Measurements from ENCODE around the gene NOP53.
"Not testable (repeated sequence)": the region's sequence is repeated elsewhere in the genome, so short reads cannot be mapped to it uniquely, and the experiment has no call there.

The NOP53 gene

DNA sequence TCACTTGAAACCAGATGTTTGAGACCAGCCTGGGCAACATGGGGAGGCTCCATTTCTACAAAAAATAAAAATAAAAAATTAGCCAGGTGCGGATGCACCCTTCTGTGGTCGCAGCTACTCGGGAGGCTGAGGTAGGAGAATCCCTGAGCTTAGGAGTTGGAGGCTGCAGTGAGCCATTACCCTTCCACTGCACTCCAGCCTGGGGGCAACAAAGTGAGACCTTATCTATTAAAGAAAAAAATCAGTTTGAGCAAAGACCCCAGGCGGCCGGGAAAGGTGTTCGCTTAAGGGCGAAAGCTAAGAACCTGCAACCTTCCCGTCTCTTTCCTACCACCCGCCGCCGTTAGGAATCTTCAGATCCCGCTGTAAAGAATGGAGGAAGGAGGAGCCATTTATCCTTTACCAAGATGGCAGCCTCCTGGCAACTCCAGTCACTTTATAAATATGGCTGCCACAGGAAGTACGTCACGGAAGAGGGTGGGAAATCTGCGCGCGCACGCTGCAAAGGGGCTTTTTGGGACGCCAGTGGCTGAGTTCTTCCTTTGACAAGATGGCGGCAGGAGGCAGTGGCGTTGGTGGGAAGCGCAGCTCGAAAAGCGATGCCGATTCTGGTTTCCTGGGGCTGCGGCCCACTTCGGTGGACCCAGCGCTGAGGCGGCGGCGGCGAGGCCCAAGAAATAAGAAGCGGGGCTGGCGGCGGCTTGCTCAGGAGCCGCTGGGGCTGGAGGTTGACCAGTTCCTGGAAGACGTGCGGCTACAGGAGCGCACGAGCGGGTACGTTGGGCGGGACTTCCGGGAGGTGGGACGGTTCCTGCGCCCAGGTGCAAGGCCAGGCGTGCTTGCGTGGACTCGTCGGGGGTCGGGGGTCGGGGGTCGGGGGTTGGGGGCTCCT lies at the start of gene NOP53:
TSS of gene NOP53 (plus strand) at position 537 of the 892 bp plus-strand sequence. CDS start at position 551, 14 bp downstream.
- DNase-seq, result peak; percentile 99

- no peak for DNase-seq
Observed at GRCh38 chr19:47696635-47697034, 48.7 kb upstream of the NOP53 start.

DNA sequence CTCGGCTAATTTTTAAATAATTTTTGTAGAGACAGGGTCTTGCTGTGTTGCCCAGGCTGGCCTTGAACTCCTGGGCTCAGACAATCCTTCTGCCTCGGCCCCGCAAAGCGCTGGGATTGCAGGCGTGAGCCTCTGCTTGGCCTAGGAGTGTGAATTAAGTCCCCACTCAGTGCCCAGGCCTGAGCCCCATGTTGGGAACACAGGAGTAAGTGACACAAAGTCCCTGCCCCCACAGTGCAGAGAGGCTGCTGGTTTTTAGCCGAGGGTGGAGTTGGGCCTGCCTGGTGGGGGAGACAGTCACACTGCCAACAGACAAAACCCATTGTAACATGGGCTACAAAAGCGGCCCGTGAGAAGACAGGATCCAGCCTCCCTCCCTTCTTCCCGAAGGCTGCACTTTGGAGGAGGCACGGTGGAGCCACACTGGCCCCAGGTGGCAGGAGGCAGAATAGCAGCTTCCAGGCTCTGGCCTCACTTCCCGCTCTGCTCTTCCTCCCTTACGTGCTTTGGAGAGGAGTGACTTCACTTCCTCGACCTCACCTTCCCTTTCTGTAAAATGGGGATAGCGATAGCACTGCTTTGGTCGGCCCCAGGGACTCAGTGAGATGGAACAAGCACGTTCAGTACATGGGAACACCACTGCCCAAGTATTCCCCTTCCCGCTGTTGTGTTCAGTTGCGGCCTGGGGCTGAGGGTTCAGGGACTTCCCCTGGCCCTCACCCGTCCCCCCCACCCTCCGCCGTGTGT lies 47.3 kb upstream of the NOP53 start:
- DNase-seq, result peak; percentile 91

DNA sequence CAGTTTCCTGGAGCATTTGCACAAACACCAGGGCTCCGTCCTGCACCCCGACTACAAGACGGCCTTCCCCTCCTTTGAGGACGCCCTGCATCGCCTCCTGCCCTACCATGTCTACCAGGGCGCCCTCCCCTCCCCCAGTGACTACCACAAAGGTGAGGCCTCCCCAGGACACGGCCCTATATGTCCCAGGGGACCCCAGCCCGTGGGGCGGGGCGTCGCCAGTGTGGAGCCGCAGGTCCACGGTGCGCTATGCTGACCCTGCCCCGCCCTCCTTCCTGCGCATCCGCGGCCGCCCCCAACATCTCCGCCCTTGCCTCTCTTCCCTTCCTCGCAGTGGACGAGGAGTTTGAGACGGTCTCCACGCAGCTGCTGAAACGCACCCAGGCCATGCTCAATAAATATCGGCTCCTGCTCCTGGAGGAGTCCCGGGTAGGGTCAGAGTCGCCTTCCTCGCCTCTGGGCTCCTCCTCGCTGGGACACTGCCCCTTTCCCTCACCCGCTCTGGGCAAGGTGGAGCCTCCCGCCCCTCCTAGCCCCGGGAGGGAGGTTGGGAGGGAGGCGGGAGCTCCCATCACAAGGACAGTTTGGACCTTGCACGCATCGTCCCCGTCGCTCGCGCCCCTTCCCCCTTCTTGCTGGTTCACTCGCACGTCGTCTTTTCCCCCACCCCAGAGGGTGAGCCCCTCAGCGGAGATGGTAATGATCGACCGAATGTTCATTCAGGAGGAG lies 46.6 kb upstream of the NOP53 start:
- DNase-seq, result no peak

- DNase-seq, result peak; percentile 62
Observed at GRCh38 chr19:47699360-47699917, 45.9 kb upstream of the NOP53 start.

DNA sequence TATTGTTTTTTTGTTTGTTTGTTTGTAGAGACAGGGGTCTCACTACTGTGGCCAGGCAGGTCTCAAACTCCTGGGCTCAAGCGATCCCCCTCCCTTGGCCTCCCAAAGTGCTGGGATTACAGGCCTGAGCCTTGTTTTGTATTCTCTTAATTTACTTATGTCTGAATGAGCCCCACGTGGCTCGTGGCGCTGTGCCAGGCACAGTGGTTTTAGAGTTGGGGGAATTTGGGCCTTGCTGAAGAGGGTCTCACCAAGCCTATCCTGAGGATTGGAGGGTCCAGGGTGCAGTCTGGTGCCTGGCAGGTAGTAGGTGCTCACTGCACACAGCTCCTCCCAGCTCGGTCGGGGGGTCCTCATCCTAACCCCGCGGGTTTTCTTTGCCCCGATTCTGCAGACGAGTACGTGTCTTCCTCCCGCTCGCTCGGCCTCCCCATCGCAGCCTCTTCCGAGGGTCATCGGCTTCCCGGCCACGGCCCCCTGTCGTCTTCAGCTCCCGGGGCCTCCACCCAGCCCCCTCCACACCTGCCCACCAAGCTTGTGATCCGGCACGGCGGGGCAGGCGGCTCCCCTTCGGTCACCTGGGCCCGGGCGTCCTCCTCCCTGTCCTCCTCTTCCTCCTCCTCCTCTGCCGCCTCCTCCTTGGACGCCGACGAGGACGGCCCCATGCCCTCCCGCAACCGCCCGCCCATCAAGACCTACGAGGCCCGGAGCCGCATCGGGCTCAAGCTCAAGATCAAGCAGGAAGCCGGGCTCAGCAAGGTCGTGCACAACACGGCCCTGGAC lies 44.2 kb upstream of the NOP53 start:
- DNase-seq, result no peak

DNA sequence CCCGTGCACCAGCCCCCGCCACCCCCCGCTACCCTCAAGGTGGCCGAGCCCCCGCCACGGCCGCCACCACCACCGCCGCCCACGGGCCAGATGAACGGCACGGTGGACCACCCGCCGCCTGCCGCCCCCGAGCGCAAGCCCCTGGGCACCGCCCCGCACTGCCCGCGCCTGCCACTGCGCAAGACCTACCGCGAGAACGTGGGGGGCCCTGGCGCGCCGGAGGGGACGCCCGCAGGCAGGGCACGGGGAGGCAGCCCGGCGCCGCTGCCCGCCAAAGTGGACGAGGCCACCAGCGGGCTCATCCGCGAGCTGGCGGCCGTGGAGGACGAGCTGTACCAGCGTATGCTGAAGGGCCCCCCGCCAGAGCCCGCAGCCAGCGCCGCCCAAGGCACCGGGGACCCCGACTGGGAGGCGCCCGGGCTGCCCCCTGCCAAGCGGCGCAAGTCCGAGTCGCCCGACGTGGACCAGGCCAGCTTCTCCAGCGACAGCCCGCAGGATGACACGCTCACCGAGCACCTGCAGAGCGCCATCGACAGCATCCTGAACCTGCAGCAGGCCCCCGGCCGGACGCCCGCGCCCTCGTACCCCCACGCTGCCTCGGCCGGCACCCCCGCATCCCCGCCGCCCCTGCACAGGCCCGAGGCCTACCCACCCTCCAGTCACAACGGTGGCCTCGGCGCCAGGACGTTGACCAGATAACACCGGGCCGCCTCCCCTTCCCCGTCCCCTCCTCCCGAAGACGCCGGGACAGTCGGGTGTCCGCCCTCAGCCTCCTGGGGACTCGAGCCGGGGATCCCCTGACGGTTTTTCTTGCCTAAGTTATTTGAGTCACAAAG lies 43.4 kb upstream of the NOP53 start:
- DNase-seq, result no peak

DNA sequence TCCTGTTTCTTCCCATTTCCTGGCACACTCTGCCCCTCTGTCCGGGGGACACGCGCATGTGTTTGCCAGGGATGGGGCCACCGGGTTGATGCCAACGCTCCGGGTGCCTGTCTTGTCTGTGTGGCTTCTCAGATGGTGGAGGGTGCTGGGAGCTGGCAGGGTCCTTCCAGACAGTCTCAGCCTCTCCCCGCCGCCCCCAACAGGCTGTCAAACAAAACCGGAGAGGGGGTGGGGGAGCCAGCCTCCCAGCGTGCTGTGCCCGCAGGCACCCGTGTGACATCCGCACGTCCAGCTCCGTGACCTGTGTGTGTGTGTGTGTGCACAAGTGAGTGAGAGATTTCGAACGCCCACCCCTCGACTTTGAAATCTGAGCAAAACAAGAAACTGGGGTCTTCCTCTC lies 42.7 kb upstream of the NOP53 start:
- DNase-seq, result no peak

GRCh38 chr19:47703301-47703700 lies 42.0 kb upstream of the NOP53 start:
- DNase-seq, result no peak

GRCh38 chr19:47704024-47704423 lies 41.3 kb upstream of the NOP53 start:
- no peak for DNase-seq

- DNase-seq, result no peak
Observed at GRCh38 chr19:47704656-47705055, 40.7 kb upstream of the NOP53 start.

GRCh38 chr19:47707135-47707925 lies 38.0 kb upstream of the NOP53 start:
- peak; percentile 87 for DNase-seq

DNA sequence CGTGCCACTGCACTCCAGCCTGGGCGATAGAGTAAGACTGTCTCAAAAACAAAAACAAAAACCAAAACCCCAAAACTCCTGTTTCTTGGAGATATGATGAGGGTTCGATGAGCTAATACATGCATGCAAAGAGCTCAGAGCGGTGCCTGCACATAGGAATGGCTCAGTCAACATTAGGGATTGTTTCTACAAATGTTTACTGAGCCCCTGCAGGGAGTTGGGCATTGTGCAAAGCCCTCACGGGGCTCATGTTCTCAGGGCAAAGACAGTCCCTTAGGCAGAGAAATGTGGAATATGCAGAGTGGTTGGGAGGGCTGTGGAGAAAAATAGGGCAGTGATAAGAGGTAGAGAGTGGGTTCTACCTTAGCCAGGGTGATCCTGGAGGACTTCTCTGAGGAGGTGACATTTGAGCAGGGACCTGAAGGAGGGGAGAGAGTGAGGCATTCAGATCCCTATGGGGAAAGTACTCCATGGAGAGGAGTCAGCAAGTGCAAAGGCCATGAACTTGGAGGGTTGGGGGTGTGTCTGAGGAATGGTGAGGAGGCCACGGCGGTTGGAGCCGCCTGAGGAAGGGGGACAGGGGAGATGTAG lies 33.6 kb upstream of the NOP53 start:
- no peak for DNase-seq

GRCh38 chr19:47713046-47714021 lies 32.0 kb upstream of the NOP53 start, which contains the start of gene EHD2:
Gene EHD2, plus strand, starts transcription at chr19:47713422. Its CDS starts 3,191 bp downstream, at chr19:47716613.
- DNase-seq, result peak; percentile 66

GRCh38 chr19:47714339-47714738 lies 31.0 kb upstream of the NOP53 start:
- DNase-seq, result no peak

GRCh38 chr19:47714855-47715254 lies 30.5 kb upstream of the NOP53 start:
- DNase-seq, result not testable (repeated sequence)

GRCh38 chr19:47716270-47716937 lies 28.9 kb upstream of the NOP53 start:
- no peak for DNase-seq
